GM18508 (cell line): ENCODE measurements around the gene FHL2.
"Not testable (repeated sequence)": the region's sequence is repeated elsewhere in the genome, so short reads cannot be mapped to it uniquely, and the experiment has no call there.

Source experiments
- ATAC-seq: cut with Tn5 transposase; IDR thresholded peaks from one replicate; pipeline ENCODE4 v1.9.1; 2021; ENCODE audit warnings: moderate number of reproducible peaks; ENCODE audit not compliant: insufficient read depth, unreplicated experiment

FHL2 gene

GRCh38 chr2:105361102-105361889, 37.6 kb downstream of the FHL2 start:
- no peak for ATAC-seq

- no peak for ATAC-seq
Measured at GRCh38 chr2:105358593-105358992, 40.3 kb downstream of the FHL2 start.

GRCh38 chr2:105357122-105357521, 41.7 kb downstream of the FHL2 start:
- no peak for ATAC-seq

- ATAC-seq, result no peak
Measured at GRCh38 chr2:105344704-105345345, 54.0 kb downstream of the FHL2 start.

- ATAC-seq, result no peak
Measured at GRCh38 chr2:105339414-105339813, 59.4 kb downstream of the FHL2 start.

- no peak for ATAC-seq
Measured at GRCh38 chr2:105338020-105338385, 60.8 kb downstream of the FHL2 start.

- peak; percentile 71 for ATAC-seq
Measured at GRCh38 chr2:105337122-105338019, 61.5 kb downstream of the FHL2 start, which contains the start of gene C2orf49. Gene C2orf49, plus strand, starts transcription at chr2:105337540. Its CDS starts 48 bp downstream, at chr2:105337588.

- no peak for ATAC-seq
Measured at GRCh38 chr2:105336786-105337121, 62.1 kb downstream of the FHL2 start.

GRCh38 chr2:105335469-105335868, 63.4 kb downstream of the FHL2 start:
- ATAC-seq, result no peak

GRCh38 chr2:105334211-105334610, 64.6 kb downstream of the FHL2 start:
- no peak for ATAC-seq

GRCh38 chr2:105330681-105331375, 68.0 kb downstream of the FHL2 start:
- ATAC-seq, result no peak

- ATAC-seq, result no peak
Measured at GRCh38 chr2:105329561-105330495, 69.0 kb downstream of the FHL2 start, which contains the start of gene TGFBRAP1. Gene TGFBRAP1, minus strand, starts transcription at chr2:105329735. Its CDS starts 21,434 bp downstream, at chr2:105308301.

- no peak for ATAC-seq
Measured at GRCh38 chr2:105329197-105329554, 69.7 kb downstream of the FHL2 start.

- ATAC-seq, result no peak
Measured at GRCh38 chr2:105328281-105329196, 70.3 kb downstream of the FHL2 start.

GRCh38 chr2:105327690-105328089, 71.2 kb downstream of the FHL2 start:
- no peak for ATAC-seq

GRCh38 chr2:105327271-105327670, 71.6 kb downstream of the FHL2 start:
- not testable (repeated sequence) for ATAC-seq

- no peak for ATAC-seq
Measured at GRCh38 chr2:105325389-105325963, 73.4 kb downstream of the FHL2 start.

GRCh38 chr2:105324732-105325131, 74.1 kb downstream of the FHL2 start:
- no peak for ATAC-seq
